SH-SY5Y (cell line): ENCODE measurements around the gene TBRG4.

Source experiments
- GATA2 ChIP-seq: IDR thresholded peaks from 2 replicates; pipeline ENCODE4 v1.6.1; 2011; ENCODE audit warnings: mild to moderate bottlenecking, low read depth, low read length
- GATA3 ChIP-seq: IDR thresholded peaks from 2 replicates; pipeline ENCODE4 v1.6.1; 2011; ENCODE audit warnings: low read depth, mild to moderate bottlenecking, low read length, moderate library complexity

TBRG4 gene

DNA sequence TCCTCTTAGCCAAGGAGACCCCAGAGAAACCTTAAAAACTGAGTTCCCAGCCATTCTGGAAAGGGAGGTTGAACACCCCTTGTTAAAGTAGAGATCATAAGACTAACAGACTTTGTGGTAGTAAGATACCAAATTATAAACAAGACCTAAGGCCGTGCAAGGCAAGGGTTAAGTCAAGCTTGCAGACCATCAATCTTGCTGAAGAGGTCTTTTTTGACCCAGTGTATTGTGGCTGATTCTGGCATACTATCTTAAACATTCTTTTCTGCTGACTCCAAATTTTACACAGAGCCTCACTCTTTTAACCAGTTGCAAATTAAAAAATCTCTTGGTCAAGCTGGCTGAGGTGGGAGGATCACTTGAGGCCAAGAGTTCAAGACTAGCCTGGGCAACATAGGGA lies 1.2 kb upstream of the TBRG4 start:
- no peak for TF ChIP-seq GATA3
- no peak for TF ChIP-seq GATA2

DNA sequence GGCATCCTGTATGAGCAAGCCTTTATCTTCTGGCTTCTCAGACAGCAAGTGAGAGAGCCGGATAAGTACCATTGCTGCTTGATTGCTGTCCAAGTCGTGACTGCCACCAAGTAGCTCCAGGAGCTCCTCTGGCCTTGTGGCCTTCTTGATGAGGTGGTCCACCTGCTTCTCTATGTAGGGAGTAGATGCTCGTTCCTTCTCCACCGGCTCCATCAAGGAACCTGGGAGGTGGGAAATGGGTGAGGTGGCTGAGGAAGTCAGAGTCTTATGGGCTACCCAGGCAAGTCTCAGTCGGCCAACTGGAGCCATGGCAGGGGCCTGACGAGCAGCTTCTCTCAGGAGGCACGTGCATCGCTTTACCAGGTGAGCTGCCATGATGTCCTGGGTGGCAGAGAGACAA lies 2.6 kb downstream of the TBRG4 start:
- TF ChIP-seq GATA3, result no peak
- no peak for TF ChIP-seq GATA2

DNA sequence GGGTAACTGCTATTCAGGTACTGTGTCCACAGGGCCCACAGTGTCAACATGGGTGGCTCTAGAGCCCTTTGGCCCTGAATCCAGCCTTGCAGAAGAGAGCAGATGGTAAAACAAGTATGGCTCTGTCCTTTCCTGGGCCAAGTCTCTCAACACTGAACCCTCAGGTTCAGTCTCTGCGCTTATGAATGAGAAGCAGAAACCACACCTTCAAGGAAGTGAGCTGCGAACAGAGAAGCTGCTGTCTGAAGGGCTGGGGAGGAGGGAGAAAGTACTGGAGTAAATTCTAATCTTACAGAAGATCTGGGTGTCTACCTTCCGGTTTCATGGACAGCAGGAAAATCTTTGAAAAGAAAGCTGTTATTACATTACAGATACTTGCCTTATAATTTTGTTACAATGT lies 4.1 kb downstream of the TBRG4 start:
- no peak for TF ChIP-seq GATA3
- TF ChIP-seq GATA2, result no peak

DNA sequence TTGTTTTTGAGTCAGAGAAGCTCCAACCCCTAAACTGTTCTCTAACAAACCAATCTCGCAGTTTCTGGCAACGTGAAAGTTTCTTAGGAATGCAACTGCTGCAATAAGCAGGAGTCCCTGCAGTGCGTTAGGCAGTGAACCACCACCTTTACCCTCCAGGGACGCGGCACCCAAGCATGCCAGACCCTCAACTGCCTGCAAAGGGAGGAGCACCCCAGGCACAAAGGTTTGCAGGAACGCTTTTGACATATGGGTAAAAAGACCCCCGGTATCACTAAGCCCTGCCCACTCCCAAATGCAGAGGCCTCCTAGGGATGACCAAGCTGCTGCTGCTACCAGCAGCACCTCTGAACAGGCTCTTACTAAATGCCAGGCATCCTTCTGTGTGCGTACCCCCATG lies 4.7 kb downstream of the TBRG4 start:
- no peak for TF ChIP-seq GATA3
- TF ChIP-seq GATA2, result no peak

DNA sequence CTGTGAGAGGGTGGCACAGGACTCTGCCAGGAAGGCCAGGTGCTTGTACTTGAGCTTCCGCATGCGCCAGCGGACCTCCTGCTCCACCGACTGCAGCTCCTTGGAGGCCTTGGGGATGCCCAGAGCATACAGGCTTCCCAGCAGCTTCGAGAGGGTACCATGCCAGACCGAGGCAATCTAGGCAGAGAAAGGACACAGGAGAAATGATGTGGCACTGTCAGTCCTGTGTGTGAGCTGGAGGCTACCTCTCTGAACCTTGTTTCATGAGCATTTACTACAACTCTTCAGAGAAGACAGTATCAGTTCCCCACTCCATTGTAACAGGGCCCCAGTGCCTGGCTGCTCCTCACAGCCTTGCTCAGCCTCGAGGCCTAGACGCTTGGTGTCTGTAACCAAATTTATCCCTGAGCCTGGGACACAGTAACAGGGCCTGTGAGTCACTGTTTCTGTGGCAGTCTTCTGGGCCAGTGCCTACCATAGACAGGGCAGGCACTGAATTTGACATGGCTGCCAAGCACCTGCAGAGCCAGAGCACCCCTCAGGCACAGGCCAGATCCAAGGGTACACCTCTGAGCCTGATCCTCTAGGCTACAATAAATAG lies 5.8 kb downstream of the TBRG4 start:
- TF ChIP-seq GATA2, result no peak
- TF ChIP-seq GATA3, result no peak

DNA sequence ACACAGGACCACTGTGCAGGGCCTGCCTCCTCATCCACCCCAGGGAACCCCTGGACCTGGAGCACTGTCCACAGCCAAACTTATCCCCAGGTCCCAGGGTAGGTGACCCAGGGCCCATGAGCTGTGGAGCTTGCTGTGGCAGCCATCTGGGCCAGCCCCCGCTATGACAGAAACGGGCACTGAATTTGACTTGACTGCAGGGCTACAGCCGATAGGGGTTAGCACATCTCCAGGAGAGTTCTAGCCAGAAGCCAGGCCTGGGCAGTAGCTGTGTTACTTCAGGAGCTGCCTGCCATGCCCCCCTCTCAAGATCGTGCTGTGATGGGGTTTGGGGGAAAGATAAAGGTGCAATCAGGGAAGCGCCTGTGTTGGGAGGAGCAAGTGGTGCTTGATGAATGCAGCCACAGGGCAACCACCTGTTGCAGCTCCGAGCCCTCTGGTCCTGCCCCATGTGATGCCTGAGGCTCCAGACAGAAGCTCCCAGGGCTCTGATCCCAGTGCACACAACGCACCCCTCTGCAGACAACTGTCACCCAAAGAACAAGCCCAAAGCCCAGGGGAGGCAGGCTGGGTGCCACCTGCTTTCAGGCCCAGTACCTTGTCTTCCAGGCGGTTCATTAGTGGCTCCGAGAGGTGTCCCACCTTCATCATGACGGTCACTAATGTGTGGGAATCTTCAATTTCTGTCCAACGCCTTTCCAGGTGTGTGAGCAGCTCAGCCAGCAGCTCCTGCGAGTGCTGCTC lies 6.5 kb downstream of the TBRG4 start:
- TF ChIP-seq GATA2, result no peak
- no peak for TF ChIP-seq GATA3

DNA sequence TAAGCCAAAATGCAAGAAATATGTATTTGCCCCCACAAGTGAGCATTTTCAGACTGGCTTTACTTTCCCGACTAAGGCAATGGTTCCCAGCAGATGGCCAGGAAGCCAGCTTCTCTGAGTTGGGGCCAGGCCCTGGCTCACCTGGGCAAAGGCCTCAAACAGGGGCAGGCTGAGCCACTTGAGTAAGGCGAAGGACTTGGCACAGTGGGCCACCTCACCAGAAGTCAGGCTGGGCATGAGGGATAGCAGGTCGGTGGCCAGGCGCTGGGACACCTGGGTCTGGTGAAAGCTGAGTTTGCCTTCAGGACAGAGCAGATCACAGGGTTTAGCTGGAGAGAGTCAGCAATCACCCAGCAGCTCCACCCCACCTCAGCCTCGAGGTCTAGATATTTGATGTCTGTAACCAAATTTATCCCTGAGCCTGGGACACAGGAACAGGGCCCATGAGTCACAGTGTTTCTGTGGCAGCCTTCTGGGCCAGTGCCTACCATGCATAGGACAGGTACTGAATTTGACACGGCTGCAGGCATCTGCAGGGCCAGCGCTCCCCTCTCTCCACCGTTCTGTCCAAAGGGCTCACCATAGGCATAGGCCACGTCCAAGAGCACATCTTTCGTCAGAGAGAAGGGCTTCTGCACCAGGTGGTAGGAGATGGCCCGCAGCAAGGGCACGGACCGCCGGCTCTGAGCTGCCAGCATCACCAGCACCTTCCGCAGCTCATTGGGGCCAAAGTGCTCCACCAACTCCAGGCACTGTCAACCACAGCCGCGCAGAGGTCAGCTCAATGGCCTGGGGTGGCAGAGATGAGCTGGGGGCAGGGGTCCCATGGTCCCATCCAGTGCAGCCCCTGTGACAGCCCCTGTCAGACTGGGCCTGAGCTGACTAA lies 7.3 kb downstream of the TBRG4 start:
- TF ChIP-seq GATA2 (no peak), GATA3 (no peak)

DNA sequence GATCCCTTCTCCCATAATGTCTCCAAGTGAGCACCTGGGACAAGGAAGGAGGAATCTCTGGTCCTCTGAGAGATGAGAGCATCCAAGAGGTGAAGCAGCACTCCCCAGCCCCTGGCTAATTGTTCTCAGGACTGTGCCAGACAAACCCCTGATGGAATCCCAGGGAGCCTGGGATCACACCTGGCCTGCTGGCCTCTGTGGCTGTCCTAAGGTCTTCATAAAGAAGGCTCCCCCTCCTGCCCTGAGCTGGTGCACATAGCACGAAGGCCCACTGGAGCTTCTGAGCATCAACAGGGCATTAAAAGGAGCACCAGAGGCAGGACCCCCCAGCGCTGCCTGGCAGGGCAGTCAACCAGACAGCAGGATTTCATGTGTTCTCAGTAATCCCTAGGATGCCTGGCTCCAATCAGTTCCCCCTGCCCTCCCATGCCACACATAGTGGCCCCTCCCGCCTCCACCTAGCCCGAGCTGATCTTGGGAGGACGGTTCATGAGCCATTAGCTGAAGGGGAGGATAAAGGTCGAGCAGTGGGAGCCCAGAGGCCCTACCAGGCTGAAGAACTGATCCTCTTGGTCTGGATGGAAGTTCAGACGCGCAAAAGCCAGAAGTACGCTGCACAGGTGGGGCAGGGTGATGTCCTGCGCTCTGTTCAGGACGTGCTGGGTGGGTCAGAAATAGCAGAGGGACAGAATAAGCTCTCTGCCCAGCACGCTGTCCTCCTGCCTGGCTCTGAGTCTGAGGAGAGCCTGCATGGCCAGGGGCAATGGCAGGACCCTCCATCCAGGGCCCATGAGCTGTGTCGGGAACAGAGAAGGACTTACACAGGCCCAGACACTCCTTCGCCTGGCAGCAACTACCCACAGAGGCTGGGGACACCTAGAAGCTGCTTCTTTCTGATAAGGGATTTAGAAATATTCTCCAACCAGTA lies 8.4 kb downstream of the TBRG4 start:
- TF ChIP-seq GATA3 (no peak), GATA2 (no peak)

DNA sequence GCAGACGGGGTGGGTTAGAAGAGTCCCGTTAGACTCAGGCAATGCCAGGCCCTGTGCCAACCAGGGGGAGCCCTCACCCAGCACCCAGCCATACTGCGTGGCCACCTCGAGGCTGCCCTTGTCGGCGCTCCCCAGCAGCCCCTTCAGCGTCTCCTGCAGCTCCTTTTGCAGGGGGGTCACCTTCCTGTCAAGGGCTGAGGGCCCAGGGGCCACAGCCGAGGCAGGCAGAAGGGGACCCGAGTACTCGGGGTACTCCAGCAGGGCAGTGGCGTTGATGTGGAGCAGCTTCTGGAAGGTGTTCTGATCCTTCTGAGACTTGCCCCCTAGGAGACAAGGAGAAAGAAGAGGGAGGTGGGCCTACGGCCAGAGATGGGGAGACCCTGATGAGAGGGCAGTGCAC lies 9.7 kb downstream of the TBRG4 start:
- no peak for TF ChIP-seq GATA2
- TF ChIP-seq GATA3, result no peak

DNA sequence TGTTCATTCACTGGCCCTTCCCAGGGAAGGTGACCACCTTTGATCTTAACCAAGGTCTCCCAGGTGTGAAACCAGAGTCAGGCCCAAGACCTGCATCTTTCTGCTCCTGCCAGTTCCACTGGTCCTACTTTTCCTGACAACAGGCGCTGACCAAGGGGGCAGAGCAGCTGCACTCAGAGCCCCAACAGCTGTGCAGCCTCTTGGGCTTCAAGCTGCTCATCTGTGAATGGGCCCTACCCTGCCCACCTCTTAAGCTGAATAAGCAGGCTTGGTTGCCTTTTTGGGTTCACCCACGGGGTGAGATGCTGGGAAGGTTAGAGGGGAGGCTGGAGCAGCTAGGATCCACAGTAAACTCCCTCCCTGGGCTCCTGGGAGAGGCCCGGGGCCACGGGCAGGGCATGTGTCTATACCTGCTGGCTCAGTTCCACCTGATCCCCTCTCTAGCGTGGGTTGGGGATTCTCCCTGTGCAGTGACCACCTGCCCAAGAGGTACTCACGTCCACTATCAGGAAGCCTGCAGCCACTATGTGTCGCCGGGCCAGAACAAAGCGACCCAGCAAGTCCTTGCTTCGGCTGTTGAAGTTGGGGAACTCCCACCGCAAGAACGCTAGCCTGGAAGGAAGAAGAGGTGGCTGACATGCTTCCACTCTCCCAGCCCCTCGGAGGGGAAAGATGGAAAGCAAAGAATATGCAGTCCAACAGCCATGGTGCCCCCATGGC lies 10.6 kb downstream of the TBRG4 start:
- TF ChIP-seq GATA2, result no peak
- TF ChIP-seq GATA3, result no peak

DNA sequence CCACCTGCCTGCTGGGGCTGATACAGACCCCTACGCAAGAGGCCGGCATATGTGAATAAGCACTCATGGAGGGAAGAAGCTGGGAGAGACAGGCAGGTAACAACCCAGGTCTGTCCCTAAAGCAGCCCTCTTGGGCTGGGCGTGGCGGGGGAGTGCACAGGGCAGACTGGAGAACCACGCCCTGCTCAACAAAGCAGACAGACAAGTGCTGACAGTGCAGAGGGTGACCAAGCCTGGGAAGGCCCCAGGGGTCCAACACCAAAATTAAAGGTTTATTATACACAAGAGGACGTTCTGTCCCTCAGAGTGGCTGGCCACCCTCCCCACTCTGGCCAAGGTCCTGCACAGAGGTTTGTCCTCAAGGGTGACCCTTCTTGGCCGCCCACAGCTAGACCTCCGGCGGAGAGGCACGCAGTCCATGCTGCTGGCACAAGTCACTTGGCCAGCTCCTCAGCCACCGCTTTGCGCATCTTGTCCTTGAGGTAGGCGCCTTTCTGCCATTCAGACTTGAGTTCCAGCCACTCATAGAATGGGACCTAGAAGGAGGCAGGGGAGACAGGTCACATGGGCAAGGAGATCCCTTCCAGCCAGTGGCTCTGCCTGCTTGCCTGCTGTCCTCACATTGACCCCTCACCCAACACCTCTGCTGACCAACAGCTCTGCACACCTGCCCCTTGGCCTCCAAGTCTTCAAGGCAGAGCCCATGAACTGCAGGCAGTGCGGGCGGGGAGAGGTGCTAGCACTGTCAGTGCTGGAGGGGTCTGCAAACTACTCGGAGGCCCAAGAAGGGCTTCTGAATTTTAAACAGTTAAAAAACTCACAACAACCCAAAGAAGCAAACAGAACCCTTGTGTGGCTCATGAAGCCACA lies 11.4 kb downstream of the TBRG4 start:
- TF ChIP-seq GATA3 (no peak), GATA2 (no peak)
